Right ventricle myocardium superior (tissue), 1 donor: ENCODE data around the gene MRPL16. TPM values are rescaled to one million over a fixed set of nuclear protein-coding genes. Genes with fewer than 3 reads are reported as not detected.
"Not testable (repeated sequence)": the region's sequence is repeated elsewhere in the genome, so short reads cannot be mapped to it uniquely, and the experiment has no call there.

Source experiments
- ATAC-seq: fragments of 200-7000 bp; cut with Tn5 transposase; one replicate; pipeline ENCODE4 v1.9.1; 2020; ENCODE audit warnings: mild to moderate bottlenecking; ENCODE audit not compliant: poor library complexity
- DNase-seq: peaks from one replicate; pipeline ENCODE4 v3.0.0-alpha.2; 2020
- intact Hi-C: fragments of 100-400 bp; cut with DNase I; formaldehyde crosslinking; loops from one replicate; pipeline ENCODE4 v1.11.2; 2022
- total RNA-seq: library from RNA; stranded (reverse); fragmentation: NEBNext Ultra II Directional; extraction: Animal tissue kit (Norgen Biotek cat#: 25700); gene quantifications from one replicate; pipeline ENCODE4 v1.2.1, GENCODE V29; 2021
- donor health status: DM: no; HTN: yes; CAD: no; lungs with severe emphysema.

MRPL16 gene
- total RNA-seq, 1 donor from 2014 or later, result 95.3 TPM

- intact Hi-C loops, result no loop called here
- DNase-seq, result no peak
- ATAC-seq, result no peak
Observed at GRCh38 chr11:59815754-59816153, 5.2 kb upstream of the MRPL16 start.

GRCh38 chr11:59814021-59814420, 3.4 kb upstream of the MRPL16 start:
- intact Hi-C loops, result no loop called here
- no peak for ATAC-seq
- DNase-seq, result no peak

GRCh38 chr11:59813364-59813763, 2.8 kb upstream of the MRPL16 start:
- DNase-seq (no peak), ATAC-seq (no peak)
- intact Hi-C loops, result no loop called here

- intact Hi-C loops, result no loop called here
- DNase-seq, result no peak
- no peak for ATAC-seq
Observed at GRCh38 chr11:59812220-59812619, 1.6 kb upstream of the MRPL16 start.

GRCh38 chr11:59810911-59811259, 307 bp upstream of the MRPL16 start:
- ATAC-seq (no peak), DNase-seq (no peak)
- intact Hi-C loops, result no loop called here

- intact Hi-C loops, result loop anchor here (10.0 kb wide), 1 partner anchor 132 kb away; no protein-coding TSS in a partner anchor
- ATAC-seq, result no peak
- DNase-seq, result no peak
Observed at GRCh38 chr11:59807047-59807610, 3.4 kb downstream of the MRPL16 start.

GRCh38 chr11:59804061-59804460, 6.5 kb downstream of the MRPL16 start:
- ATAC-seq, result no peak
- intact Hi-C loops, result loop anchor here (5.0 to 10.0 kb wide), 2 partner anchors 129 to 267 kb away; no protein-coding TSS in a partner anchor

GRCh38 chr11:59802639-59803176, 7.9 kb downstream of the MRPL16 start:
- intact Hi-C loops, result loop anchor here (1.0 to 10.0 kb wide), 3 partner anchors 47 to 265 kb away; partner anchors contain the start of gene STX3
- DNase-seq (no peak), ATAC-seq (peak; percentile 89)

More at GRCh38 chr11:59804061-59804460, 6.5 kb downstream of the MRPL16 start:
- DNase-seq, result no peak

- DNase-seq (no peak), ATAC-seq (peak; percentile 76)
- intact Hi-C loops, result loop anchor here (1.0 to 10.0 kb wide), 3 partner anchors 47 to 265 kb away; partner anchors contain the start of gene STX3
Observed at GRCh38 chr11:59801981-59802638, 8.5 kb downstream of the MRPL16 start.

GRCh38 chr11:59801160-59801706, 9.3 kb downstream of the MRPL16 start:
- intact Hi-C loops, result loop anchor here (5.0 to 10.0 kb wide), 2 partner anchors 126 to 264 kb away; no protein-coding TSS in a partner anchor
- ATAC-seq (no peak), DNase-seq (no peak)

- intact Hi-C loops, result loop anchor here (5.0 to 10.0 kb wide), 2 partner anchors 126 to 263 kb away; no protein-coding TSS in a partner anchor
- no peak for DNase-seq
- ATAC-seq, result no peak
Observed at GRCh38 chr11:59800390-59801025, 10.1 kb downstream of the MRPL16 start.

- ATAC-seq, result no peak
- intact Hi-C loops, result no loop called here
- no peak for DNase-seq
Observed at GRCh38 chr11:59794417-59794816, 16.2 kb downstream of the MRPL16 start.

GRCh38 chr11:59792507-59792906, 18.1 kb downstream of the MRPL16 start:
- DNase-seq (no peak), ATAC-seq (no peak)
- intact Hi-C loops, result no loop called here

- DNase-seq (no peak), ATAC-seq (no peak)
Observed at GRCh38 chr11:59791639-59792038, 18.9 kb downstream of the MRPL16 start.

GRCh38 chr11:59787816-59788215, 22.8 kb downstream of the MRPL16 start:
- intact Hi-C loops, result no loop called here
- no peak for ATAC-seq
- DNase-seq, result no peak

More at GRCh38 chr11:59791639-59792038, 18.9 kb downstream of the MRPL16 start:
- intact Hi-C loops, result no loop called here

GRCh38 chr11:59787255-59787588, 23.4 kb downstream of the MRPL16 start:
- ATAC-seq, result no peak
- intact Hi-C loops, result no loop called here

GRCh38 chr11:59785818-59786217, 24.8 kb downstream of the MRPL16 start:
- intact Hi-C loops, result no loop called here
- DNase-seq (no peak), ATAC-seq (no peak)

More at GRCh38 chr11:59787255-59787588, 23.4 kb downstream of the MRPL16 start:
- DNase-seq, result no peak

- ATAC-seq, intact Hi-C loops, DNase-seq: not testable (repeated sequence)
Observed at GRCh38 chr11:59784441-59784840, 26.1 kb downstream of the MRPL16 start.

- intact Hi-C loops, result no loop called here
- no peak for ATAC-seq
Observed at GRCh38 chr11:59783632-59784090, 26.9 kb downstream of the MRPL16 start.

More at GRCh38 chr11:59783632-59784090, 26.9 kb downstream of the MRPL16 start:
- no peak for DNase-seq
